Right lobe of liver (tissue), 4 donors: ENCODE results near the gene KLK13.

Experiments used
- POLR2A ChIP-seq: fragments of 450-650 bp; IDR thresholded peaks from one replicate; pipeline ENCODE4 v1.6.1; 2017; ENCODE audit warnings: antibody characterized with exemption, mild to moderate bottlenecking
- TF ChIP-seq, protein P1 (sequence below), 4 donors: fragments of 200-600 bp in 3 of 4; fragments of 450-650 bp in 1 of 4; IDR thresholded peaks; one replicate each; pipeline versions ENCODE4 v1.5.1 to v1.8.0; 2016 to 2022; ENCODE audit warnings: antibody characterized with exemption in 4 of 4, mild to moderate bottlenecking in 2 of 4
- donor health status: DM: no; HTN: no; CAD: no.
- donor health status: DM: no; HTN: no; CAD: no.
- donor health status: DM: no; HTN: yes; CAD: no.

DNA sequence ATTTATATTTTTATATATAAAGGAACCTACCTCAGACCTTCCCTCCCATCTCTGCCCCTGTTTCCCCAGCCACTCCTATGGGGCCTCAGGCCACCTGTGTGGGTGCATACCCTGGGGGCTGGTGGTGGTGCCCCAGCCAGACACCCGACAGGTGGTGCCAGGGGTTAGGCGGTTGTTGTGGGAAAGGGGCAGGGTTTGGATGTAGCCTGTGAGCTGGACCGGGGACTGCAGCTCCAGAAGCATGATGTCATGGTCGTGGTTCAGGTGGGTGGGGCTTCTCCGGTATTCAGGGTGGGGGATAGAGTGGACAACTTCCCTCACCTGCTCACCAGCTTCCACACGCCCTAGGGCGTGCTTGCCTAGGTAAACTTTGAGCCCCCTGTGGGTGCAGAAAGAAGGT, 5.2 kb downstream of the KLK13 start:
- TF ChIP-seq, protein P1, sequence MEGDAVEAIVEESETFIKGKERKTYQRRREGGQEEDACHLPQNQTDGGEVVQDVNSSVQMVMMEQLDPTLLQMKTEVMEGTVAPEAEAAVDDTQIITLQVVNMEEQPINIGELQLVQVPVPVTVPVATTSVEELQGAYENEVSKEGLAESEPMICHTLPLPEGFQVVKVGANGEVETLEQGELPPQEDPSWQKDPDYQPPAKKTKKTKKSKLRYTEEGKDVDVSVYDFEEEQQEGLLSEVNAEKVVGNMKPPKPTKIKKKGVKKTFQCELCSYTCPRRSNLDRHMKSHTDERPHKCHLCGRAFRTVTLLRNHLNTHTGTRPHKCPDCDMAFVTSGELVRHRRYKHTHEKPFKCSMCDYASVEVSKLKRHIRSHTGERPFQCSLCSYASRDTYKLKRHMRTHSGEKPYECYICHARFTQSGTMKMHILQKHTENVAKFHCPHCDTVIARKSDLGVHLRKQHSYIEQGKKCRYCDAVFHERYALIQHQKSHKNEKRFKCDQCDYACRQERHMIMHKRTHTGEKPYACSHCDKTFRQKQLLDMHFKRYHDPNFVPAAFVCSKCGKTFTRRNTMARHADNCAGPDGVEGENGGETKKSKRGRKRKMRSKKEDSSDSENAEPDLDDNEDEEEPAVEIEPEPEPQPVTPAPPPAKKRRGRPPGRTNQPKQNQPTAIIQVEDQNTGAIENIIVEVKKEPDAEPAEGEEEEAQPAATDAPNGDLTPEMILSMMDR (IDR thresholded peaks at IDR 0.05): no peak
- no peak for TF ChIP-seq POLR2A
